HEK293 (cell line): ENCODE measurements around the gene ADAMTSL3.
A peak's percentile ranks its signal among the peaks of the same experiment; 100 is the strongest.
"Not testable (repeated sequence)": the region's sequence is repeated elsewhere in the genome, so short reads cannot be mapped to it uniquely, and the experiment has no call there.

ENCODE experiments used
- CTCF ChIA-PET: fragments of 350-600 bp; formaldehyde crosslinking; extraction: SDS; loops from one replicate; lab custom pipeline; 2021; ENCODE audit warnings: antibody characterized with exemption; lab: Yijun Ruan, JAX
- POLR2A ChIA-PET: fragments of 300-600 bp; formaldehyde crosslinking; extraction: SDS; loops from one replicate; lab custom pipeline; 2020; ENCODE audit warnings: antibody characterized with exemption, inconsistent platforms; lab: Yijun Ruan, JAX
- H3K27ac ChIP-seq: fragments of 200-500 bp; sonication (Bioruptor generic); 2 replicates; pipeline ENCODE4 v1.5.1; 2014; ENCODE audit warnings: low read depth, low read length, control low read depth, inconsistent platforms; ENCODE audit errors: extremely low read depth
- H3K36me3 ChIP-seq, 2 experiments: fragments of 200-500 bp in 1 of 2; sonication (Bioruptor generic) in 1 of 2; 1 replicate in 1 of 2; 2 replicates in 1 of 2; pipeline ENCODE4 v1.5.1; 2014 to 2017; ENCODE audit warnings: inconsistent platforms in 2 of 2, low read length in 2 of 2; ENCODE audit not compliant: control insufficient read depth in 2 of 2, insufficient read depth in 1 of 2
- H3K4me1 ChIP-seq: fragments of 200-500 bp; sonication (Bioruptor generic); 2 replicates; pipeline ENCODE4 v1.5.1; 2014; ENCODE audit warnings: mild to moderate bottlenecking, low read length, inconsistent platforms; ENCODE audit not compliant: control insufficient read depth, insufficient read depth
- H3K4me3 ChIP-seq: 2 replicates; pipeline ENCODE4 v1.5.1; 2011; ENCODE audit warnings: low read depth, mild to moderate bottlenecking, control low read depth, low read length, moderate library complexity
- H3K9me3 ChIP-seq: fragments of 200-500 bp; sonication (Bioruptor generic); 2 replicates; pipeline ENCODE4 v1.5.1; 2014; ENCODE audit warnings: low read depth, low read length, inconsistent platforms; ENCODE audit not compliant: control insufficient read depth, insufficient read depth
- GLI2 ChIP-seq: fragments of 450-650 bp; formaldehyde crosslinking; IDR thresholded peaks from 2 replicates; pipeline ENCODE4; 2017; ENCODE audit warnings: missing biosample characterization, missing genetic modification characterization, low read depth, borderline replicate concordance
- KLF1 ChIP-seq: fragments of 450-650 bp; formaldehyde crosslinking; IDR thresholded peaks from 2 replicates; pipeline ENCODE4 v1.5.1; 2016; ENCODE audit warnings: missing biosample characterization, missing genetic modification characterization
- SCRT1 ChIP-seq: fragments of 450-650 bp; formaldehyde crosslinking; IDR thresholded peaks from 2 replicates; pipeline ENCODE4 v1.5.1; 2016; ENCODE audit warnings: missing biosample characterization, missing genetic modification characterization, borderline replicate concordance
- SP3 ChIP-seq: fragments of 450-650 bp; formaldehyde crosslinking; IDR thresholded peaks from 2 replicates; pipeline ENCODE4 v1.5.1; 2016; ENCODE audit warnings: missing biosample characterization, missing genetic modification characterization
- WT1 ChIP-seq: fragments of 450-650 bp; formaldehyde crosslinking; IDR thresholded peaks from 2 replicates; pipeline ENCODE4 v1.5.1; 2016; ENCODE audit warnings: missing biosample characterization, missing genetic modification characterization
- YY1 ChIP-seq: fragments of 450-650 bp; formaldehyde crosslinking; IDR thresholded peaks from 2 replicates; pipeline ENCODE4 v1.5.1; 2018; ENCODE audit warnings: missing biosample characterization, missing genetic modification characterization
- ZBTB17 ChIP-seq: fragments of 450-650 bp; formaldehyde crosslinking; IDR thresholded peaks from 2 replicates; pipeline ENCODE4 v1.5.1; 2016; ENCODE audit warnings: missing biosample characterization, missing genetic modification characterization
- ZBTB48 ChIP-seq: fragments of 450-650 bp; formaldehyde crosslinking; IDR thresholded peaks from 2 replicates; pipeline ENCODE4 v1.5.1; 2016; ENCODE audit warnings: missing biosample characterization, missing genetic modification characterization
- ZIC2 ChIP-seq: fragments of 450-650 bp; formaldehyde crosslinking; IDR thresholded peaks from 2 replicates; pipeline ENCODE4 v1.5.1; 2016; ENCODE audit warnings: missing biosample characterization, missing genetic modification characterization
- ZNF10 ChIP-seq: fragments of 450-650 bp; formaldehyde crosslinking; IDR thresholded peaks from 2 replicates; pipeline ENCODE4 v1.5.1; 2017; ENCODE audit warnings: missing biosample characterization, missing genetic modification characterization
- ZNF157 ChIP-seq: fragments of 450-650 bp; formaldehyde crosslinking; IDR thresholded peaks from 2 replicates; pipeline ENCODE4 v1.5.1; 2016; ENCODE audit warnings: missing biosample characterization, missing genetic modification characterization
- ZNF16 ChIP-seq: fragments of 450-650 bp; formaldehyde crosslinking; IDR thresholded peaks from 2 replicates; pipeline ENCODE4 v1.5.1; 2016; ENCODE audit warnings: low read depth, missing biosample characterization, missing genetic modification characterization
- ZNF184 ChIP-seq: fragments of 450-650 bp; IDR thresholded peaks from 2 replicates; pipeline ENCODE4 v1.5.1; 2018; ENCODE audit warnings: missing biosample characterization, mild to moderate bottlenecking, missing genetic modification characterization
- ZNF2 ChIP-seq: fragments of 450-650 bp; formaldehyde crosslinking; IDR thresholded peaks from 2 replicates; pipeline ENCODE4 v1.5.1; 2016; ENCODE audit warnings: missing biosample characterization, missing genetic modification characterization
- ZNF214 ChIP-seq: fragments of 450-650 bp; formaldehyde crosslinking; IDR thresholded peaks from 2 replicates; pipeline ENCODE4 v1.5.1; 2017; ENCODE audit warnings: missing biosample characterization, mild to moderate bottlenecking, missing genetic modification characterization, borderline replicate concordance
- ZNF23 ChIP-seq: fragments of 450-650 bp; formaldehyde crosslinking; IDR thresholded peaks from 2 replicates; pipeline ENCODE4 v1.5.1; 2016; ENCODE audit warnings: missing biosample characterization, missing genetic modification characterization, borderline replicate concordance
- ZNF366 ChIP-seq: fragments of 450-650 bp; formaldehyde crosslinking; conservative IDR thresholded peaks from 2 replicates; pipeline ENCODE4 v1.5.1; 2016; ENCODE audit warnings: missing biosample characterization, missing genetic modification characterization
- ZNF37A ChIP-seq: fragments of 450-650 bp; IDR thresholded peaks from 2 replicates; pipeline ENCODE4 v1.5.1; 2018; ENCODE audit warnings: missing biosample characterization, missing genetic modification characterization
- ZNF501 ChIP-seq: fragments of 450-650 bp; formaldehyde crosslinking; IDR thresholded peaks from 2 replicates; pipeline ENCODE4 v1.5.1; 2016; ENCODE audit warnings: missing biosample characterization, missing genetic modification characterization
- ZNF837 ChIP-seq: fragments of 450-650 bp; formaldehyde crosslinking; IDR thresholded peaks from 2 replicates; pipeline ENCODE4 v1.5.1; 2016; ENCODE audit warnings: missing biosample characterization, missing genetic modification characterization
- TF ChIP-seq, protein P1 (sequence below): fragments of 450-650 bp; formaldehyde crosslinking; IDR thresholded peaks from 2 replicates; pipeline ENCODE4 v1.5.1; 2016; ENCODE audit warnings: missing biosample characterization, missing genetic modification characterization
- TF ChIP-seq, protein P2 (sequence below): sonication (generic); formaldehyde crosslinking; IDR thresholded peaks from 2 replicates; pipeline ENCODE4 v1.8.1; 2022; ENCODE audit warnings: mild to moderate bottlenecking, moderate library complexity, missing genetic modification reagents
- TF ChIP-seq, protein P3 (sequence below): fragments of 450-650 bp; formaldehyde crosslinking; IDR thresholded peaks from 2 replicates; pipeline ENCODE4 v1.5.1; 2016; ENCODE audit warnings: missing biosample characterization, missing genetic modification characterization

Gene ADAMTSL3

DNA sequence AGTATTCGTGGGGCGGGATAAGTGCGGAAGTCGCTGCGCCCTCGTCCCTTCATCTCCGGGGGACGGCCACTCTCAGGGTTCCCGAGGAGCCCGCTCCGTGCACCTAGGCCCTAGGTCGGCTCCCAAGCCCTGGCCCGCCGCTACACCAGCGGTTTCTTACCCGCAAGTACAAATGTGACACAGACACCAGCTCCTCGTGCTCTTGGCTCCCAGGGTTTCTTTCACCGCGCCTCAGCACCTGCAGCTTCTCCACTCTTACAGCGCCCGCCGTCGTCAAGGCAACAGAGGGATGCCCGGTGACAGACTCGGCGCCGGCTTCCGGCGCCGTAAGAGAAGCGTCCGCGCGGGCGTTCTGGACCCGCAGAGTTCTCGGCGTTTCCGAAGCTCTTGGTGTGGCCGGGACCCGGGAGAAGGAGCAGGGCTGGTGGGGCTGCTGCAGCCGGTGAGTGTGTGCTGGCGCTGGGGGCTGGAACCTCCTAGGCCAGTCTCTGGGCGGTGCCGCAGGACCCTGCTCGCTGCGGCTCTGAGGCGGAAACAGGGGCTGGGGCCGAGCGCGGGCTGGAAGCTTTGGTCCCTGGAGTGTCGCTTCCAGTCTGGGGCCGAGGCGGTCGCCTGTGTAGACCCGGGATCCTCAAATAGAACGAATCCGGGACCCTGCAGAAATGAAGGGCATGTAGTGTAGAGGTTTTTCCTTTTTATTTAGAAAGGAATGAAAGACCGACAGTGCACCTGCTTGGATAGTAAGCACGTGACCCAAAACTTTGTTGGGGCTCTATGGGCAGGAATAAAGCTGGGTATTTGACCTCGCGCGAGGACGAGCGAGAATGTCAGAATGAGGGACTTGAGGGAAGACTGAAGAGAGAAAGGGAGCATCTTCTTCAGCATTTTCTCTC is 426.2 kb downstream of the ADAMTSL3 start (continued):
- no peak for TF ChIP-seq ZNF837 (tag by site-specific recombination)

DNA sequence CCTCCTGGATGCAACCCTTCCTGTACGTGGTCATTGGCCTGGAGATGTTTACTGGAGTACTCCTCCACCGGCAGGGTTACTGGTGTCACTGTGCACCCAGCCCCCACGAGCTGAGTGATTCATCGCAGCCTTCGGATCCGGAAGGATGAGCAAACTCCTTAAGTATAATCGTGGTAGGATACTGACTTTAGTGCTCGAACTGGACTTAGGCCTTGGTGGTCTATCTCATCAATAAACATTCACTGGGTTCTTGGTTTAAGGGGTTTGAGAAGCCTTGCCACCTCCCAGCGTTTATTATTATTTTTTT is 426.8 kb downstream of the ADAMTSL3 start:
- peak overlapping the region; percentile 59; the same call in 1 of the 2 replicates for H3K27ac ChIP-seq
- POLR2A ChIA-PET = interaction anchor here (1.2 to 1.6 kb wide), 2 partner anchors 12 to 43 kb away, joined by 3 read pairs; no protein-coding TSS in a partner anchor
- H3K4me1 ChIP-seq = peaks cover 13% of the 10 kb centered on the region
- H3K4me3 ChIP-seq = peak overlapping the region; percentile 89
- H3K36me3 ChIP-seq, CTCF ChIA-PET, H3K9me3 ChIP-seq: not testable (repeated sequence)
- TF ChIP-seq ZBTB17 (tag by site-specific recombination) (0 out of 2 replicates have a peak, but pooled peaks have one; percentile 20), ZBTB48 (tag by site-specific recombination) (0 out of 2 replicates have a peak, but pooled peaks have one; percentile 3)
- TF ChIP-seq, protein P1, sequence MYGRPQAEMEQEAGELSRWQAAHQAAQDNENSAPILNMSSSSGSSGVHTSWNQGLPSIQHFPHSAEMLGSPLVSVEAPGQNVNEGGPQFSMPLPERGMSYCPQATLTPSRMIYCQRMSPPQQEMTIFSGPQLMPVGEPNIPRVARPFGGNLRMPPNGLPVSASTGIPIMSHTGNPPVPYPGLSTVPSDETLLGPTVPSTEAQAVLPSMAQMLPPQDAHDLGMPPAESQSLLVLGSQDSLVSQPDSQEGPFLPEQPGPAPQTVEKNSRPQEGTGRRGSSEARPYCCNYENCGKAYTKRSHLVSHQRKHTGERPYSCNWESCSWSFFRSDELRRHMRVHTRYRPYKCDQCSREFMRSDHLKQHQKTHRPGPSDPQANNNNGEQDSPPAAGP (tag by site-specific recombination) = 0 out of 2 replicates have a peak, but pooled peaks have one; percentile 7

DNA sequence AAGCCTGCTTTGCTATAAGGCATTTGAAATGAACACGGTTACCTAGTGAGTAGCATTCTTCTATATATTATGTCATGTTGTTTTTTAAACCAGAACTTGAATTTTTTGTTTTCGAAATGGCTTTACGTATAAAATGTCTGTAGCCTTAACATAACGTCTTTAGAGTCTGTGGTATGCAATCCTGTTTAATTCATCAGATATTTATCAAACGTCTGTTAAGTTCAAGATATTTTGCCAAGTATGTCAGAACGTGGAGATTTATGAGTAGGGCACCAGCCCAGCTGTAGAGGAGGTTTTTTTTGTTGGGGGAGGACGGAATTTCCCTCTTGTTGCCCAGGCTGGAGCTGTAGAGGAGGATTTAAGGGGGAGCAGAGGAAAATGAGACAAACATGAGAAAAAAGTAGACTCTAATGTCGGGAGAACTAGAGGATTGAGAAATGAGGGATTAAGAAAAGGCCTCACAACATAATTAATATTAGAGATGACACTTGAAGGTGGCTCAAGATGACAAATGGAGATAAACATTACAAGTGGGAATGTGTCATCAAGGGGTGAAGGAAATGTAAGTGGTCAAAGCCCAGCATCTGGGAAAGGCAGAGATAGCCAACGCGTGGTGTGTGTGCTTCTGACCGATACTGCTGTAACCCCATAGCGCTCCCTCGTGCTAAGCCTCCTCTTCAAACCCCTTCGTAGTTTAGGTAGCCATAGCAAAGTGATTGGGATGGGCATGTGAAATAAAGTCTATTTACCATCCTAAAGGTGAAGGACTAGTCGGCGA is 427.7 kb downstream of the ADAMTSL3 start:
- no peak for TF ChIP-seq ZNF184
- peak; percentile 48; the same call in 1 of the 2 replicates for TF ChIP-seq ZNF10 (tag by site-specific recombination)
- TF ChIP-seq WT1 (tag by site-specific recombination) = no peak
- no peak for TF ChIP-seq SCRT1 (tag by site-specific recombination)
- TF ChIP-seq GLI2 (tag by site-specific recombination) = no peak
- TF ChIP-seq ZNF23 = no peak
- TF ChIP-seq, protein P2, sequence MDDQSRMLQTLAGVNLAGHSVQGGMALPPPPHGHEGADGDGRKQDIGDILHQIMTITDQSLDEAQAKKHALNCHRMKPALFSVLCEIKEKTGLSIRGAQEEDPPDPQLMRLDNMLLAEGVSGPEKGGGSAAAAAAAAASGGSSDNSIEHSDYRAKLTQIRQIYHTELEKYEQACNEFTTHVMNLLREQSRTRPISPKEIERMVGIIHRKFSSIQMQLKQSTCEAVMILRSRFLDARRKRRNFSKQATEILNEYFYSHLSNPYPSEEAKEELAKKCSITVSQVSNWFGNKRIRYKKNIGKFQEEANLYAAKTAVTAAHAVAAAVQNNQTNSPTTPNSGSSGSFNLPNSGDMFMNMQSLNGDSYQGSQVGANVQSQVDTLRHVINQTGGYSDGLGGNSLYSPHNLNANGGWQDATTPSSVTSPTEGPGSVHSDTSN (CRISPR knock-in tag) = no peak
- TF ChIP-seq, protein P3, sequence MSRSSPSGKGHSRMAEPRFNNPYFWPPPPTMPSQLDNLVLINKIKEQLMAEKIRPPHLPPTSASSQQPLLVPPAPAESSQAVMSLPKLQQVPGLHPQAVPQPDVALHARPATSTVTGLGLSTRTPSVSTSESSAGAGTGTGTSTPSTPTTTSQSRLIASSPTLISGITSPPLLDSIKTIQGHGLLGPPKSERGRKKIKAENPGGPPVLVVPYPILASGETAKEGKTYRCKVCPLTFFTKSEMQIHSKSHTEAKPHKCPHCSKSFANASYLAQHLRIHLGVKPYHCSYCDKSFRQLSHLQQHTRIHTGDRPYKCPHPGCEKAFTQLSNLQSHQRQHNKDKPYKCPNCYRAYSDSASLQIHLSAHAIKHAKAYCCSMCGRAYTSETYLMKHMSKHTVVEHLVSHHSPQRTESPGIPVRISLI (tag by site-specific recombination) = no peak
- peak overlapping the region; percentile 89 for H3K4me3 ChIP-seq
- POLR2A ChIA-PET = no interaction called here
- H3K9me3 ChIP-seq = no peaks in the 10 kb centered on the region
- CTCF ChIA-PET = no interaction called here
- peaks cover 3 to 10% of the 10 kb centered on the region in 2 experiments; a peak in 2 of 3 replicates for H3K36me3 ChIP-seq
- peaks cover 13% of the 10 kb centered on the region for H3K4me1 ChIP-seq
- no peak overlapping the region for H3K27ac ChIP-seq

DNA sequence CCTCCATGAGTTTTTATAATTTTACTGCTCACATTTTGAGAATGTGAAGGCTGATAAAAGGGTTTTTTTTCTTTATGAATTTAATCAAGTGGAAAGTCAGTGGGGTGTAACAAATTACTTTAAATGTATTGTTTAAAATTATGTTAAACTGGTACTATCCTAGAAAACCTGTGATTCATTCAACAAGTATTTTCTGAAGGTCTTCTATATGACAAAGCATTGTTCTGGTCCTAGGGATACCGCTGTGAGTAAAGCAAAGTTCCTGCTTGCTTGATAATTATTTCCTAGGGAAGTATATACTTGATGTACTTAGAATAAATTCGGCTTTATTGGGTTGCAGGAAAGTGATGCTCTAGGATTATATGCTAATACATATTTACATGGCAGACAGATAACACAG is 428.8 kb downstream of the ADAMTSL3 start:
- Histone ChIP-seq H3K4me3 (no peak overlapping the region), H3K9me3 (no peaks in the 10 kb centered on the region), H3K36me3 (peaks cover 3 to 10% of the 10 kb centered on the region in 2 experiments), H3K27ac (no peak overlapping the region), H3K4me1 (peaks cover 13% of the 10 kb centered on the region)
- no peak for TF ChIP-seq YY1 (tag by site-specific recombination)
- TF ChIP-seq ZIC2 (tag by site-specific recombination) = no peak
- TF ChIP-seq ZNF23 = no peak
- TF ChIP-seq ZNF37A = no peak
- TF ChIP-seq ZNF2 (tag by site-specific recombination) = no peak
- TF ChIP-seq ZNF157 (tag by site-specific recombination) = no peak
- no peak for TF ChIP-seq ZNF214 (tag by site-specific recombination)
- TF ChIP-seq SP3 (tag by site-specific recombination) = no peak
- TF ChIP-seq ZNF16 = no peak
- TF ChIP-seq KLF1 (tag by site-specific recombination) = no peak
- no peak for TF ChIP-seq ZNF366 (tag by site-specific recombination)
- no peak for TF ChIP-seq ZNF501 (tag by site-specific recombination)
- POLR2A ChIA-PET = no interaction called here
- CTCF ChIA-PET = no interaction called here

DNA sequence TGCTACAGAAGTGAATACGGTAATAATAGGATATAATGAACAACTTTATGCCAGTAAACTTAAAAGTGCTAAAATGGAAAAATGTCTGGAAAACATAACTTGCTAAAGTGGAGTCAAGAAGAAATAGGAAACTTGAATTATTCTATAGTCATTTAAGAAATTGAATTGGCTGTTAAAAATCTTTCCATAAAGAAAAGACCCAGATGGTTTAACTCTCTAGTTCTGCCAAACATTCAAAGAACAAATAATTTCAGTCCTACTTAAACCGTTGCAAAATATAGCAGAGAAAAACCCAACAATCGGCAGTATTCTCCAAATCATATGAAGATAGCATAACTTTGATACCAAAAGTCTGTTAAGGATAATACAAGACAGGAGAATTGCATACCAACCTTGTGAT is 432.1 kb downstream of the ADAMTSL3 start:
- H3K9me3 ChIP-seq, H3K27ac ChIP-seq, H3K4me3 ChIP-seq, H3K36me3 ChIP-seq, POLR2A ChIA-PET, CTCF ChIA-PET: not testable (repeated sequence)
- H3K4me1 ChIP-seq = peaks cover 10% of the 10 kb centered on the region
